ENCODE data around the gene MAD1L1. TPM values are rescaled to one million over a fixed set of nuclear protein-coding genes. Genes with fewer than 3 reads are reported as not detected.

MAD1L1 gene
- total RNA-seq, 2 experiments from 2014 or later = 40.0 to 44.7 TPM

GRCh38 chr7:2040201-2040892 is 192.4 kb downstream of the MAD1L1 start:
- CTCF ChIA-PET = interaction anchor here (1.1 to 1.6 kb wide), 6 partner anchors 9 to 192 kb away, joined by 3 to 4 read pairs (median 3); partner anchors contain the start of gene MAD1L1
- DNase-seq = no peak

GRCh38 chr7:2038931-2039728 is 193.6 kb downstream of the MAD1L1 start:
- intact Hi-C loops (cut with micrococcal nuclease) = loop anchor here (10.0 kb wide), 1 partner anchor 114 kb away; no protein-coding TSS in a partner anchor
- ATAC-seq (peak; percentile 29), DNase-seq (peak; percentile 53)
- CTCF ChIA-PET = interaction anchor here (1.1 to 1.4 kb wide), 4 partner anchors 8 to 193 kb away, joined by 3 read pairs; partner anchors contain the start of gene MAD1L1
- peak overlapping the region; percentile 36 for H3K4me3 Mint-ChIP-seq
- H3K27ac Mint-ChIP-seq = peak overlapping the region; percentile 29
- TF ChIP-seq CTCF (IDR thresholded peaks at IDR 0.05) = no peak
- POLR2A ChIA-PET = interaction anchor here (1.1 to 3.2 kb wide), 5 partner anchors 9 to 100 kb away, joined by 3 to 10 read pairs (median 4); no protein-coding TSS in a partner anchor
- H3K36me3 Mint-ChIP-seq (ENCODE audit: low read depth) = peaks cover 12% of the 10 kb centered on the region
- H3K4me1 Mint-ChIP-seq (ENCODE audit: low read depth) = peaks cover 56% of the 10 kb centered on the region
- no peaks in the 10 kb centered on the region for H3K27me3 Mint-ChIP-seq
- H3K9me3 Mint-ChIP-seq = no peaks in the 10 kb centered on the region

More at GRCh38 chr7:2040201-2040892, 192.4 kb downstream of the MAD1L1 start:
- H3K36me3 Mint-ChIP-seq (ENCODE audit: low read depth) = peaks cover 12% of the 10 kb centered on the region
- H3K27ac Mint-ChIP-seq = peak overlapping the region; percentile 7
- ATAC-seq = no peak
- H3K9me3 Mint-ChIP-seq = no peaks in the 10 kb centered on the region
- H3K4me3 Mint-ChIP-seq = no peak overlapping the region
- H3K4me1 Mint-ChIP-seq (ENCODE audit: low read depth) = peaks cover 56% of the 10 kb centered on the region
- POLR2A ChIA-PET = interaction anchor here (0.6 to 3.2 kb wide), 2 partner anchors 101 to 566 kb away, joined by 3 to 10 read pairs; no protein-coding TSS in a partner anchor
- TF ChIP-seq CTCF (IDR thresholded peaks at IDR 0.05) = no peak
- H3K27me3 Mint-ChIP-seq = no peaks in the 10 kb centered on the region
- intact Hi-C loops (cut with micrococcal nuclease) = no loop called here

GRCh38 chr7:2037808-2038522 is 194.8 kb downstream of the MAD1L1 start:
- CTCF ChIA-PET = interaction anchor here (1.0 to 1.1 kb wide), 3 partner anchors 11 to 62 kb away, joined by 3 read pairs; no protein-coding TSS in a partner anchor
- ATAC-seq (peak; percentile 55), DNase-seq (peak; percentile 37)
- peak overlapping the region; percentile 95 for H3K27ac Mint-ChIP-seq
- intact Hi-C loops (cut with micrococcal nuclease) = loop anchor here (10.0 kb wide), 1 partner anchor 113 kb away; no protein-coding TSS in a partner anchor
- H3K36me3 Mint-ChIP-seq (ENCODE audit: low read depth) = peaks cover 12% of the 10 kb centered on the region
- H3K27me3 Mint-ChIP-seq = no peaks in the 10 kb centered on the region
- POLR2A ChIA-PET = interaction anchor here (0.7 to 3.2 kb wide), 11 partner anchors 9 to 445 kb away, joined by 3 to 10 read pairs (median 3); no protein-coding TSS in a partner anchor
- no peaks in the 10 kb centered on the region for H3K9me3 Mint-ChIP-seq
- H3K4me1 Mint-ChIP-seq (ENCODE audit: low read depth) = peaks cover 56% of the 10 kb centered on the region
- peak overlapping the region; percentile 80 for H3K4me3 Mint-ChIP-seq
- no peak for TF ChIP-seq CTCF (IDR thresholded peaks at IDR 0.05)

GRCh38 chr7:2037301-2037807 is 195.4 kb downstream of the MAD1L1 start:
- ChIA-PET CTCF (interaction anchor here (1.0 to 1.1 kb wide), 2 partner anchors 11 to 62 kb away, joined by 3 read pairs; no protein-coding TSS in a partner anchor), POLR2A (interaction anchor here (0.7 to 3.2 kb wide), 8 partner anchors 8 to 444 kb away, joined by 3 to 10 read pairs (median 3); no protein-coding TSS in a partner anchor)
- Mint-ChIP-seq H3K9me3 (no peaks in the 10 kb centered on the region), H3K27me3 (no peaks in the 10 kb centered on the region), H3K27ac (peak overlapping the region; percentile 95), H3K4me3 (peak overlapping the region; percentile 80), H3K4me1 (ENCODE audit: low read depth) (peaks cover 59% of the 10 kb centered on the region), H3K36me3 (ENCODE audit: low read depth) (peaks cover 12% of the 10 kb centered on the region)
- ATAC-seq (peak; percentile 77), DNase-seq (peak; percentile 81)
- TF ChIP-seq CTCF (IDR thresholded peaks at IDR 0.05) = no peak
- intact Hi-C loops (cut with micrococcal nuclease) = loop anchor here (10.0 kb wide), 1 partner anchor 113 kb away; no protein-coding TSS in a partner anchor

All from activated CD8-positive, alpha-beta T cell treated with anti-CD3 and anti-CD28 coated beads for 36 hours (primary cell).